A549 (cell line): ENCODE data around the gene WFS1. TPM values are rescaled to one million over a fixed set of nuclear protein-coding genes. Genes with fewer than 3 reads are reported as not detected.

Experiments
- ATAC-seq, 2 experiments: fragments of 200-7000 bp in 1 of 2; fragments of >200 bp in 1 of 2; cut with Nextera tagmentation in 1 of 2; cut with Tn5 transposase in 1 of 2; 3 replicates each; pipeline versions ENCODE4 v1.8.0 to v1.9.1; 2018 to 2020; ENCODE audit warnings: mild to moderate bottlenecking in 1 of 2, moderate library complexity in 1 of 2
- CTCF ChIA-PET: fragments of 300-600 bp; sonication (Branson Sonifier 250); formaldehyde crosslinking; extraction: SDS; loops from one replicate; lab custom pipeline; 2021; ENCODE audit warnings: antibody characterized with exemption, inconsistent platforms; lab: Yijun Ruan, JAX
- POLR2A ChIA-PET: fragments of 350-600 bp; formaldehyde crosslinking; extraction: SDS; loops from one replicate; lab custom pipeline; 2021; ENCODE audit warnings: antibody characterized with exemption, inconsistent platforms; lab: Yijun Ruan, JAX
- DNase-seq, 2 experiments: peaks; one replicate each; pipeline versions ENCODE4 v3.0.0 to v3.0.0-alpha.2; 2011 to 2016; ENCODE audit warnings: low read depth in 1 of 2, low spot score in 1 of 2
- FAIRE-seq: peaks from 2 replicates; lab custom pipeline; 2011; peaks lifted over from hg19 to GRCh38; lab: Jason Lieb, UNC
- H3K27ac ChIP-seq, 2 experiments: fragments of >200 bp; sonication (Bioruptor Twin); formaldehyde crosslinking; 3 replicates each; pipeline ENCODE4 v1.5.1; 2016 to 2017
- H3K4me1 ChIP-seq: fragments of >200 bp; sonication (Bioruptor Twin); formaldehyde crosslinking; 3 replicates; pipeline ENCODE4 v1.6.1; 2016
- H3K4me2 ChIP-seq: fragments of >200 bp; sonication (Bioruptor Twin); formaldehyde crosslinking; 3 replicates; pipeline ENCODE4 v1.6.1; 2016
- H3K4me3 ChIP-seq: fragments of >200 bp; sonication (Bioruptor Twin); formaldehyde crosslinking; 3 replicates; pipeline ENCODE4 v1.5.1; 2016
- H3K9me3 ChIP-seq: fragments of >200 bp; sonication (Bioruptor Twin); formaldehyde crosslinking; 3 replicates; pipeline ENCODE4 v1.6.1; 2016
- CEBPB ChIP-seq, 2 experiments: fragments of >200 bp in 1 of 2; sonication (Bioruptor Twin) in 1 of 2; formaldehyde crosslinking in 1 of 2; IDR thresholded peaks; 2 replicates each; pipeline ENCODE4 v1.6.1; 2012 to 2016
- EHF ChIP-seq: fragments of 250-450 bp; sonication (Bioruptor Pico); IDR thresholded peaks from 2 replicates; pipeline ENCODE4 v1.5.0; 2020; ENCODE audit warnings: mild to moderate bottlenecking
- EP300 ChIP-seq, 2 experiments: fragments of >200 bp; sonication (Bioruptor Twin); formaldehyde crosslinking; IDR thresholded peaks; 2 replicates in 1 of 2; 3 replicates in 1 of 2; pipeline ENCODE4 v1.6.1; 2016 to 2017
- ESRRA ChIP-seq: fragments of 150-350 bp; IDR thresholded peaks from 2 replicates; pipeline ENCODE4 v1.6.1; 2014; ENCODE audit warnings: mild to moderate bottlenecking, low read length, borderline replicate concordance
- FOSB ChIP-seq: fragments of 250-450 bp; sonication (Bioruptor Pico); IDR thresholded peaks from 2 replicates; pipeline ENCODE4 v1.5.0; 2020; ENCODE audit warnings: mild to moderate bottlenecking, moderate library complexity
- GATA3 ChIP-seq: IDR thresholded peaks from 2 replicates; pipeline ENCODE4 v1.6.1; 2012; ENCODE audit warnings: borderline replicate concordance
- HDAC2 ChIP-seq: fragments of 200-600 bp; sonication (generic); IDR thresholded peaks from 2 replicates; pipeline ENCODE4 v1.6.1; 2016
- HEYL ChIP-seq: fragments of 250-450 bp; sonication (Bioruptor Pico); IDR thresholded peaks from 2 replicates; pipeline ENCODE4 v1.8.0; 2021; ENCODE audit warnings: mild to moderate bottlenecking, moderate library complexity
- HOXB13 ChIP-seq: fragments of 250-450 bp; sonication (Bioruptor Pico); IDR thresholded peaks from 2 replicates; pipeline ENCODE4 v1.5.0; 2020; ENCODE audit warnings: low read depth, mild to moderate bottlenecking, moderate library complexity
- KDM5A ChIP-seq: fragments of 200-600 bp; sonication (generic); IDR thresholded peaks from 2 replicates; pipeline ENCODE4 v1.6.1; 2016; ENCODE audit warnings: antibody characterized with exemption, mild to moderate bottlenecking
- MAFK ChIP-seq: fragments of 450-650 bp; IDR thresholded peaks from 2 replicates; pipeline ENCODE4 v1.6.1; 2014; ENCODE audit not compliant: partially characterized antibody
- NR3C1 ChIP-seq: fragments of >200 bp; sonication (Bioruptor Twin); formaldehyde crosslinking; IDR thresholded peaks from 3 replicates; pipeline ENCODE4 v1.6.1; 2017
- RAD21 ChIP-seq, 2 experiments: fragments of >200 bp in 1 of 2; sonication (Bioruptor Twin) in 1 of 2; formaldehyde crosslinking in 1 of 2; IDR thresholded peaks in 1 of 2; conservative IDR thresholded peaks in 1 of 2; 2 replicates in 1 of 2; 3 replicates in 1 of 2; pipeline ENCODE4 v1.6.1; 2012 to 2018; ENCODE audit warnings: inconsistent platforms in 1 of 2
- REST ChIP-seq: fragments of 200-600 bp; sonication (generic); IDR thresholded peaks from 2 replicates; pipeline ENCODE4 v1.6.1; 2016; ENCODE audit warnings: antibody characterized with exemption, mild to moderate bottlenecking, moderate library complexity
- RFX5 ChIP-seq: fragments of 450-650 bp; IDR thresholded peaks from 2 replicates; pipeline ENCODE4 v1.7.1; 2014; ENCODE audit warnings: antibody characterized with exemption, mild to moderate bottlenecking, moderate library complexity
- SREBF2 ChIP-seq: fragments of 450-650 bp; IDR thresholded peaks from 2 replicates; pipeline ENCODE4 v1.6.1; 2014; ENCODE audit warnings: mild to moderate bottlenecking, moderate library complexity
- USF2 ChIP-seq: fragments of 450-650 bp; IDR thresholded peaks from 2 replicates; pipeline ENCODE4 v1.6.1; 2014; ENCODE audit warnings: antibody characterized with exemption
- ZSCAN20 ChIP-seq: fragments of 250-450 bp; sonication (Bioruptor Pico); IDR thresholded peaks from 2 replicates; pipeline ENCODE4 v1.8.0; 2022; ENCODE audit warnings: mild to moderate bottlenecking, moderate library complexity
- WGBS: methylation state at CpG from one replicate; pipeline ENCODE4 v1.1.6; 2017; ENCODE audit errors: missing lambda C conversion rate; 5-methylcytosine and 5-hydroxymethylcytosine counted together
- polyA plus RNA-seq, 4 experiments: library from polyadenylated mRNA; depleted of rRNA in 3 of 4; stranded (reverse); fragments of >200 nt; fragmentation: RNase III in 1 of 4; extraction: RNeasy Plus Mini Kit Qiagen cat#74134 plus additional on column Dnase treatment in 1 of 4; gene quantifications; 2 replicates in 3 of 4; 3 replicates in 1 of 4; pipeline ENCODE4 v1.2.3, GENCODE V29; 2011 to 2017
- TF ChIP-seq, protein P1 (sequence below): IDR thresholded peaks from 2 replicates; pipeline ENCODE4 v1.6.1; 2012
- TF ChIP-seq, protein P2 (sequence below): IDR thresholded peaks from 2 replicates; pipeline ENCODE4 v1.6.1; 2012
- TF ChIP-seq, protein P3 (sequence below): fragments of >200 bp; sonication (Bioruptor Twin); formaldehyde crosslinking; IDR thresholded peaks from 2 replicates; pipeline ENCODE4 v1.6.1; 2016

The WFS1 gene
- polyA plus RNA-seq, 2 of the 4 experiments (the other 2 are of a cell fraction) = 8.8 to 13.6 TPM

DNA sequence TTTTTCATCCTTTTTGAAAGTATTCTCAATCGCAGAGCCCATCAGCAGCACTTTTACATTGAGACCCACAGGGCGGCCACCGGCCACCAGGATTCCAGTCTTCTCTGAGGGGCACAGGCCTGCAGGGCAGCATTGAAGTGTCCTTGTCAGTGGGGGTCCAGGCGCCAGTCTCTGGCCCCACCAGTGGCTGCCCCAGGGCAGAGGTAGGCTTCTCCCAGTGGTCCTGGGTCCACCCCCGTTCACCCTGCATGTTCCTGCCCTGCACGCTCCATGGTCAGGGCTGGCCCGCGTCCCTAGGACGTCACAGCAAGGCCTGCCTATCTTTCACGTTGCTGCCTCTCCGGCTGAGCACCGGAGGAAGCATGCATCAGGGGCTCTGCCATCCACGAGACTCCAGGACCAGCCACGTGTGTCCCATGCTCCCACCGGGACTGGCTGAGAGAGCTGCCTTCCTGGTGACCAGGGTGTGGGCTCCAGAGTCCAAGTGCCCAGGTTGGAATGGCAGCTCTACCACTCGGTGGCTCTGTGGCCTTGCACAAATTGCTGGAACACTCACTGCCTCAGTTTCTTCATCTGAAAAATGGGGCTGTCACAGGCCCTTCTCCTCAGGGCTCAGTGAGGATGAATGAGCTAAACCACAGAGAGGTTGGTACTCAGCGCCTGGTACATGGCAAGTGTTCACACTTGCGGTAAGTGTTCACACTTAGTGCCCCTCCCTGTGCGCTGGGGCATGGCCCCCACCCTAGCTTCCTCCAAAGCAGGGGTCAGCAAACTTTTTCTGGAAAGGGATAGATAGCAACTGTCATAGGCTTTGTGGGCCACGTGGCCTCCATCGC, 38.6 kb upstream of the WFS1 start (continued):
- no peak for TF ChIP-seq REST
- TF ChIP-seq HDAC2 = no peak
- no peak for TF ChIP-seq RAD21 (conservative IDR thresholded peaks at IDR 0.05 in 1 of 2, IDR thresholded peaks at IDR 0.05 in 1 of 2)
- TF ChIP-seq, protein P1, sequence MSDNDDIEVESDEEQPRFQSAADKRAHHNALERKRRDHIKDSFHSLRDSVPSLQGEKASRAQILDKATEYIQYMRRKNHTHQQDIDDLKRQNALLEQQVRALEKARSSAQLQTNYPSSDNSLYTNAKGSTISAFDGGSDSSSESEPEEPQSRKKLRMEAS = no peak
- no peak for TF ChIP-seq USF2
- TF ChIP-seq, protein P2, sequence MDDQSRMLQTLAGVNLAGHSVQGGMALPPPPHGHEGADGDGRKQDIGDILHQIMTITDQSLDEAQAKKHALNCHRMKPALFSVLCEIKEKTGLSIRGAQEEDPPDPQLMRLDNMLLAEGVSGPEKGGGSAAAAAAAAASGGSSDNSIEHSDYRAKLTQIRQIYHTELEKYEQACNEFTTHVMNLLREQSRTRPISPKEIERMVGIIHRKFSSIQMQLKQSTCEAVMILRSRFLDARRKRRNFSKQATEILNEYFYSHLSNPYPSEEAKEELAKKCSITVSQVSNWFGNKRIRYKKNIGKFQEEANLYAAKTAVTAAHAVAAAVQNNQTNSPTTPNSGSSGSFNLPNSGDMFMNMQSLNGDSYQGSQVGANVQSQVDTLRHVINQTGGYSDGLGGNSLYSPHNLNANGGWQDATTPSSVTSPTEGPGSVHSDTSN = no peak

DNA sequence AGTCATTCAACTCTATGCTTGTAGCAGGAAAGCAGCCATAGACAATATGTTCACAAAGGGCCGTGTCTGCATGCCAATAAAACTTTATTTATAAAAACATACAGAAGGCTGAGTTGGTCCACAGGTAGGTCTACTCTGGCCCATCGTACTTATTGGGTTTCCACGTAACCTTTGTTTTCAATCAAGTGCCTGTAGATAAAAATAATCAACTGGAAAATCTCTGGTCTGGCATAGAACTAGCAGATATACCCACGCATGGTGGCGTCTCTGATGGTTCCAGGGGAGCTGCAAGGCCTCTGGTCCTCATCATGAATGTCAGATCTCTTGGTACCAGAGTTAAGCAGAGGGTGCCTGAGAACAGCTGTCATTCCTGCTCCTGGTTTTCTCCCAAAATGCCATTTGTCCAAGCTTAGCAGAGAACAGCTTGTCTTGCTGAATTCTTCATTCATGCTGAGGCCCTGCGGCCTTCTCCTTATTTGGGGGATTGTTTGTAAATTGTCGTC, 37.9 kb upstream of the WFS1 start:
- H3K4me1 ChIP-seq = no peaks in the 10 kb centered on the region
- POLR2A ChIA-PET = no interaction called here
- no peak overlapping the region for H3K27ac ChIP-seq
- H3K4me3 ChIP-seq = no peak overlapping the region
- no peak for ATAC-seq
- no peak for FAIRE-seq
- no peak for DNase-seq
- no peaks in the 10 kb centered on the region for H3K9me3 ChIP-seq
- 67% methylated on average over 7 of the region's 7 CpGs for WGBS
- CTCF ChIA-PET = interaction anchor here (1.5 kb wide), 2 partner anchors 18 to 20 kb away, joined by 4 to 6 read pairs; no protein-coding TSS in a partner anchor
- TF ChIP-seq RAD21 (conservative IDR thresholded peaks at IDR 0.05 in 1 of 2, IDR thresholded peaks at IDR 0.05 in 1 of 2) = no peak
- no peak for TF ChIP-seq RFX5
- TF ChIP-seq FOSB (CRISPR knock-in tag) = no peak
- TF ChIP-seq, protein P3, sequence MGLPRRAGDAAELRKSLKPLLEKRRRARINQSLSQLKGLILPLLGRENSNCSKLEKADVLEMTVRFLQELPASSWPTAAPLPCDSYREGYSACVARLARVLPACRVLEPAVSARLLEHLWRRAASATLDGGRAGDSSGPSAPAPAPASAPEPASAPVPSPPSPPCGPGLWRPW = no peak
- no peak for TF ChIP-seq HEYL
- no peak for TF ChIP-seq EP300 (IDR thresholded peaks at IDR 0.05)
- TF ChIP-seq MAFK = no peak
- no peak for TF ChIP-seq ZSCAN20
- no peak for TF ChIP-seq ESRRA
- TF ChIP-seq, protein P2 = no peak
- TF ChIP-seq SREBF2 = no peak
- TF ChIP-seq KDM5A = no peak
- TF ChIP-seq EHF (CRISPR knock-in tag) = no peak
- TF ChIP-seq HOXB13 (CRISPR knock-in tag) = no peak
- TF ChIP-seq GATA3 = no peak
- TF ChIP-seq CEBPB (IDR thresholded peaks at IDR 0.05) = no peak
- TF ChIP-seq NR3C1 = no peak
- no peak overlapping the region for H3K4me2 ChIP-seq
